HUDEP-2 (cell line): ENCODE data around the gene TMEM17.

Source experiments
- DNase-seq, 76 experiments: peaks; one replicate each; lab custom pipeline; 2025; ENCODE audit not compliant: unreplicated experiment in 76 of 76; lab: John Stamatoyannopoulos, UW

Gene TMEM17

GRCh38 chr2:62512384-62512783, 6.4 kb upstream of the TMEM17 start:
- DNase-seq, result no peak

- DNase-seq, result no peak
Measured at GRCh38 chr2:62511636-62512035, 5.6 kb upstream of the TMEM17 start.

GRCh38 chr2:62506421-62506750, 391 bp upstream of the TMEM17 start:
- peak in 1 of 76 experiments; percentile 41 for DNase-seq

- DNase-seq, result peak in 28 of 76 experiments; percentile 7 to 77 (median 34)
Measured at GRCh38 chr2:62505109-62505749, 766 bp downstream of the TMEM17 start.

- DNase-seq, result no peak
Measured at GRCh38 chr2:62504657-62505056, 1.3 kb downstream of the TMEM17 start.

GRCh38 chr2:62501794-62502500, 4.0 kb downstream of the TMEM17 start:
- peak in 9 of 76 experiments; percentile 3 to 33 (median 18) for DNase-seq

GRCh38 chr2:62501069-62501468, 4.9 kb downstream of the TMEM17 start:
- DNase-seq, result no peak

GRCh38 chr2:62499430-62500060, 6.5 kb downstream of the TMEM17 start:
- DNase-seq, result peak in 15 of 76 experiments; percentile 6 to 41 (median 17)

- DNase-seq, result no peak
Measured at GRCh38 chr2:62498739-62499138, 7.3 kb downstream of the TMEM17 start.

- no peak for DNase-seq
Measured at GRCh38 chr2:62495761-62496160, 10.2 kb downstream of the TMEM17 start.

GRCh38 chr2:62492048-62492447, 13.9 kb downstream of the TMEM17 start:
- DNase-seq, result no peak

- DNase-seq, result no peak
Measured at GRCh38 chr2:62489702-62490101, 16.3 kb downstream of the TMEM17 start.

- DNase-seq, result no peak
Measured at GRCh38 chr2:62489162-62489561, 16.8 kb downstream of the TMEM17 start.

GRCh38 chr2:62486439-62486765, 19.6 kb downstream of the TMEM17 start:
- no peak for DNase-seq

GRCh38 chr2:62485761-62486438, 20.1 kb downstream of the TMEM17 start:
- no peak for DNase-seq

- DNase-seq, result no peak
Measured at GRCh38 chr2:62482558-62483352, 23.2 kb downstream of the TMEM17 start.

GRCh38 chr2:62479917-62480316, 26.1 kb downstream of the TMEM17 start:
- no peak for DNase-seq

- no peak for DNase-seq
Measured at GRCh38 chr2:62478093-62478580, 27.9 kb downstream of the TMEM17 start.

- DNase-seq, result no peak
Measured at GRCh38 chr2:62477573-62477972, 28.4 kb downstream of the TMEM17 start.

- no peak for DNase-seq
Measured at GRCh38 chr2:62475172-62476011, 30.6 kb downstream of the TMEM17 start.
